GM12875 (cell line): ENCODE results near the gene THSD4.

Experiments used
- H3K4me3 ChIP-seq: one replicate; pipeline ENCODE4 v1.5.1; 2011; ENCODE audit warnings: low read depth, low read length, control low read depth
- CTCF ChIP-seq: IDR thresholded peaks from 2 replicates; pipeline ENCODE4 v1.5.1; 2011; ENCODE audit warnings: low read depth, mild to moderate bottlenecking, control low read depth, inconsistent platforms, low read length, moderate library complexity, borderline replicate concordance; ENCODE audit not compliant: insufficient read depth

Gene THSD4

GRCh38 chr15:71273731-71274447 lies 158.6 kb downstream of the THSD4 start:
- TF ChIP-seq CTCF: no peak

GRCh38 chr15:71274448-71274798 lies 159.2 kb downstream of the THSD4 start:
- TF ChIP-seq CTCF: no peak
- no peak overlapping the region for H3K4me3 ChIP-seq

More at GRCh38 chr15:71273731-71274447, 158.6 kb downstream of the THSD4 start:
- H3K4me3 ChIP-seq: no peak overlapping the region

GRCh38 chr15:71275098-71275497 lies 159.8 kb downstream of the THSD4 start:
- no peak overlapping the region for H3K4me3 ChIP-seq
- TF ChIP-seq CTCF: no peak

- TF ChIP-seq CTCF: no peak
Measured at GRCh38 chr15:71275566-71276335, 160.5 kb downstream of the THSD4 start.

GRCh38 chr15:71276336-71276665 lies 161.0 kb downstream of the THSD4 start:
- H3K4me3 ChIP-seq: no peak overlapping the region
- no peak for TF ChIP-seq CTCF

More at GRCh38 chr15:71275566-71276335, 160.5 kb downstream of the THSD4 start:
- H3K4me3 ChIP-seq: no peak overlapping the region

- no peak for TF ChIP-seq CTCF
Measured at GRCh38 chr15:71278989-71279756, 163.9 kb downstream of the THSD4 start.

GRCh38 chr15:71279757-71280141 lies 164.5 kb downstream of the THSD4 start:
- TF ChIP-seq CTCF: no peak
- no peak overlapping the region for H3K4me3 ChIP-seq

More at GRCh38 chr15:71278989-71279756, 163.9 kb downstream of the THSD4 start:
- H3K4me3 ChIP-seq: no peak overlapping the region
